Stromal cell of bone marrow (primary cell): Measurements from ENCODE around the gene FUT9.

Experiments used
- DNase-seq: peaks from one replicate; pipeline ENCODE4 v3.0.0-alpha.2; 2012; ENCODE audit warnings: low read depth

The FUT9 gene

DNA sequence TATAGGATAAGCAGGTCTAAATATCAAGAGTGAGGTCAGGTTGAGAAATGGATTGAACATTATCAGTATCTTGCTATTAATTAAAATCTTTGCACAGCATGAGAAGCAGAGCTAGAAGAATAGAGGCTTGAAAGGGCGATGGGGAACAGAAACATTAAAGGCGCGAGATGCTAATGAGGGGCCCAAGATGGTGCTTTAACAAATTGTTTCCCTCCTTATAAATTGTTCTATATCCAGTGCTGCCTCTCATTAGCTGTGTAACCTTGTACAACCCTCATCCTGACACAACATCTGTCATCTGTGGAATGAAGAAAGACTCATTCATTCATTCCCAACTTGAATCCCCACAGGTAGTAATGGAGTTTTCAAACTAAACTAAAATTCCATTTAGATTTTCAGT, 57.8 kb downstream of the FUT9 start:
- DNase-seq, result no peak

DNA sequence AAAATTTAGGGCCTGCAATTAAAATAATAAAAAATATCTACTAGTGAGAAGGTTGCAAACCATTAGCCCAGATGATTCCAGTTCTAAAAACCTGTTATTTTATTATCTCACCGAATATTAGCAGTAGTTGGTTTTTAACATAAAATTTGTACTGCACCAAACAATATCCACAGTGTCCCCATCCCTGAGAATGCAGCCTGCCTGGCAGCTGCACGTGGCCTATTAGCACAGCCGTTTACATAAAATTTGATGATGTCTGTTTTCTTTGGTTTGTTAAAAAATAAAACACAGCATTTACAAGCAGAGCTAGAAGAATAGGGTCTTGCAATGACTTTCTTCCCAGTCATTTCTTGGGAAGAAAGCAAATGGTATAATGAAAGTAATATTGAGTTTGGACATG, 58.2 kb downstream of the FUT9 start:
- DNase-seq, result no peak

DNA sequence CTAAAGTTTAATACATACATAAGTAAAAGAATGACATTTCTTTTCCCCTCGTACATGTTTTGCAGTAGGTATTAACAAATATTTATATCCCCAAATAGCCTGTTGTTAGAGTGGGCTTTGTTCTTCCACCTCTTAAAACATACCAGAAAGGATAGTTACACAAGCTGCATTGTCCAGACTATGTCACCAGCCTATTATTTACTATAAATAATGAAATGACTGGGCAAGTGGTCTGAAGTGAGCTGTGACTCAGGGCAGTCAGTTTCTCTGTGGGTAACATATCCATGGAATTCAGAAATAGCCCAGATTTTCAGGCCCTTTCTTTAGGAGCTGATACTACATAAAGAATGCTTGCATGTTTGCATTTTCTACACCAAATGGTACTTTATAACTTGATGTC, 60.1 kb downstream of the FUT9 start:
- DNase-seq, result no peak

DNA sequence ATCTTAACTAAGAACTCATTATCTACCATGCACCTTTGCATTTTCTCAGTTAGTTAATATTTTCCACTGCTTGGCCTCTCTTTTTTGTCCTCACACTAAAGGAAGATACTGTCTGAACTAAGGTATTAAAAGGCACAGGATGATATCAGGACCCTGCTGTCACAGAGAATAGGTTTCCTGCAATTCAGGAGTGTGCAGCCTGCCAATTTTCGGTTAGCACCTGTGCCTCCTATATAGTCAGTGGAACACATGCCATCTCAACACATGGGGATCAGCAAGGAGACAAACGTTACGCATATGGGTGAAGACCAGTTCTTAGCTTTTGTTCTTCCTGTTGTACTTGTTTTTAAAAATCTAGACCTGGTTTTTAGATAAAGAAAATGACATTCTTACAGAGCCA, 71.0 kb downstream of the FUT9 start:
- no peak for DNase-seq

DNA sequence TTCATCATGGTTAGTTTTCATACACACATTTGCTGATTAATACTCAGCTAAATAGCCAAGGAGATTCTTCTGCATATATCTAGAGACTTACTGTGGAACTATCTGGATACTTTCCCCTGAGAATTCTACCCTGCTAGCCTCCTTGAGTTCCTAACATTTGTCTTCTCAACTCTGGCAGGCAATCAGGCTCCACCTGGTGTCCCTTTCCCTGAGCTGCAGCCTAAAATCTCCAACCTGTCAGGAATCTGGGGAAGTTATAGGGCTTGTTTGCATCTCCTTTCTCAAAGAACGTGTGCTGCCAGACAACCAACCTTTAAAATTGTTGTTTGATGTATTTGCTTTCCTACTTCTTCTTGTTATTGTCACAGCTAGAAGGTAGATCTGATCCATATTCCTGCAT, 73.4 kb downstream of the FUT9 start:
- DNase-seq, result no peak

DNA sequence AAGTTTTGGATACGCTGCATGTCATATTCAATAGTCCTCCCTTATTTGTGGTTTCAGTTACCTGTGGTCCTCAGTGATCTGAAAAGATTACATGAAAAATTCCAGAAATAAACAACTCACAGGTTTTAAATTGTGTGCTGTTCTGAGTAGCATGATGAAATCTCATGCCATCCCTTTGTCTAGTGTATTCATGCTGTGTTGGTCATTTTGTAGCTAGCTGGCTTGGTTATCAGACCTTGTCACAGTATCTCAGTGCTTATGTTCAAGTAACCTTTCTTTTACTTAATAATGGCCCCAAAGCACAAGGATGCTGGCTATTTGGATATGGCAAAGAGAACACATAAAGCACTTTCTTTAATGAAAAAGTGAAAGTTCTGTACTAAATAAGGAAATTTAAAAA, 78.3 kb downstream of the FUT9 start:
- DNase-seq, result no peak

DNA sequence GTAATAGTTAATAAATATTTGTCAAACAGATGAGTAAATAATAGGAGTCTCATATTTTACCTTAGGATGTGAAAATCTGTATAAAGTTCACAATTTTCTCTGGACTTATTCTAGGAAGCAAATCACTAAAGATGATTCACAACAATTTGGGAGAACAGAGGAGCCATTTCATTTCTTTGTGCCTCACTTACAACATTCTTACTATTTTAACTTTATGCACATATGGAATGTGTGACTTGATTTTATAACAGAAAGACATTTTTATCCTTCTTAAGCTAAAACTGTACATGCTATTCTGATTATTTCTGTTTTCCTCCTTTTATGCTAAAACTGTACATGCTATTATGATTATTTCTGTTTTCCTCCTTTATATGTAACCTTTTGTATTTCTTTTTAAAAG, 83.3 kb downstream of the FUT9 start:
- DNase-seq, result no peak

DNA sequence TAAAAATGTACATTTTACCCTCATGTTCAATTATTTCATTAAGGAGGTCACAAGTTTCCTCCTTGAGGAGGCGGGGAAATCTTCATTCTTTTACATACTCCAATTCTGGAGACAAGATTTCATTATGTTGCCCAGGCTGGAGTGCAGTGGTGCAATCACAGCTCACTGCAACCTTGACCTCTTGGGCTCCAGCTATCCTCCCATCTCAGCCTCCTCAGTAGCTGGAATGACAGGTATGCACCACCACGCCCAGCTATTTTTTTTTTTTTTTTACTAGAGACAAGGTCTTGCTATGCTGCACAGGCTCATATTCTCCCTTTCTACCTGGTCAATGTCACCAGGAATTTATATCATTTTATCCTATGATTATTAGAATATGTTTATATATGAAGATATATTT, 85.8 kb downstream of the FUT9 start:
- DNase-seq, result no peak

DNA sequence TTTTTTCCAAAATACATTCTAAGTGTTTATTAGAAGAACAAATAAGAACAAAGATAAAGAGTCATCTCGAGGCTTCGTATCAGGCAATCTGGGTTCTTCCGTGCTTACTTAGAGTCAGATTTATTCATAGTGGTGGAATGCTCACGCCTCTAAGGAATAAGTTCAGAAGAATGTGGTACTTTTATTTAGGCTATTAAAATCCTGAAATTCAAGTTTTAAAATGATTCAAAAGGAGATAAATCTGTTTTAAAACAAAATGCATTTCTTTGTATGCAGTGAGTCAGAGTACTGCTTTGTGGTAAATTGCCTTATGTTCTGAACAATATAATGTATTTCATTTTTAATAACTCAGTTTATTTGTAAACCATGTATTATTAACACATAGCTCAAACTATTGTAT, 89.1 kb downstream of the FUT9 start:
- no peak for DNase-seq

DNA sequence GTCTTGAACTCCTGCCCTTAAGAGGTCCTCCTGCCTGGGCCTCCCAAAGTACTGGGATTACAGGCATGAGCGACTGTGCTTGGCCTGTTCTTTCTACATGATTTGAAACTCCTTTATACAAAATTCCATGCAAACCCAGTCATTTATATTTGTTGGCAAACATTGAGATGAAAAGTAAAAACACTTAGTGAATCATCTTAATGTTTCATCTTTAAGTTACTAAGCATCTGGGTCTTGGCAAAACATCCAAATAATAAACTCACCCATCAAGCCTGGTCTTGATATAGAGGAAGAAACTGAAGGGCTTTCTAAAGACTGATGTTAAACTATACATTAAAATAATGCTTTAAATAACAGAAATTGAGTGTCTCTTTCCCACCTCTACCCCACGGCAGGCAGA, 95.1 kb downstream of the FUT9 start:
- no peak for DNase-seq

DNA sequence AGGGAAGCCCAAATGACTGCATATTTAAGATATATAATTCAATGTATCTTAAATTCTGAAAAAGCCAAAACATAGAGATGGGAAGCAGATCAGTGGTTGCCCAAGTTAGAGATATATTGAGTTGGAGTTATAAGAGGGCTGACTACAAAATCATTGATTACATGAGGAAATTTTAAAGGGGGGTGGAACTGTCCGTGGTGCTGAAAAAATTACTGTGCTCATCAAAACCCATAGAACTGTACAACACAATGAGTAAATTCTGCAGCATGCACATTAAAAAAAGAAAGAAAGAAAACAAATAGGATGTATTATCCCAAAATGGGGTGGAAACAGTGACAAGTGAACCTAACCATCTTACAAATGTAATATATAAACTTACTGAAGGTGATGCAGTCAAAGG, 100.9 kb downstream of the FUT9 start:
- DNase-seq, result no peak

DNA sequence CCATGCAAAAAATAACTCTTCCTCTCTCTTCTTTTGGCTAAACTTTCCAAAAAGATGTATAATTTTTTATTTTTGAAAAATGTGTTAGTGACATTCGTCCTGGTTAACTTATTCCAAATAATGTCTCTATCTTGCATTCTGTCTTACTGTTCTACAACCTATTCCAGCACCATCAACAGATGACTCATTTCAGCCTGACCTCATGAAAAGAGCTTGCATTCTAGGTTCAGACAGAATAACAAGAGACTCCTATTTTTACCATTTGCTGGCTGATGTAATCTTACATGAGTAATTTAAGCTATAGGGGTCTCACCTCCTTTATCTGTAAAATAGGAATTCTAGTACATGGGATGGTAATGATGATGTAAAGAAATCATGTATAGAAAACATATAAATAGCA, 109.0 kb downstream of the FUT9 start:
- no peak for DNase-seq

DNA sequence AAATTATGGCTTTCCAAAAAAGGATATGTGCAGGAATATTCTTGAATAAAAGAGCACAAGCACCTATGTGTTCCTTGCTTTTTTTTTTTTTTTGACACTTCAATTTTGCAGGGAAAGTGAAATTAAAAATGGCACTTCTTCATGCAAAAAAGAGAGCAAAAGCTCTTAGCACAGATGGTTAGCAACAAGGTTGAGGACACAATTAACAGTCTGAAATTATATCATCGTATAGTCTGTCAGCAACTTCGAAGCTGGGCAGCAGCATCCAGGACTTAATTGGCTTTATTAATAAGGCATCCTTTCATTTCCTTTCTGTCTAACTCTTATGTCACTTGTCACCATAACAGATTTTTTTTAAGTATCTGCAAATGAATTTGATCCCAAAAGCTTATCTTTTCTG, 122.6 kb downstream of the FUT9 start:
- no peak for DNase-seq

DNA sequence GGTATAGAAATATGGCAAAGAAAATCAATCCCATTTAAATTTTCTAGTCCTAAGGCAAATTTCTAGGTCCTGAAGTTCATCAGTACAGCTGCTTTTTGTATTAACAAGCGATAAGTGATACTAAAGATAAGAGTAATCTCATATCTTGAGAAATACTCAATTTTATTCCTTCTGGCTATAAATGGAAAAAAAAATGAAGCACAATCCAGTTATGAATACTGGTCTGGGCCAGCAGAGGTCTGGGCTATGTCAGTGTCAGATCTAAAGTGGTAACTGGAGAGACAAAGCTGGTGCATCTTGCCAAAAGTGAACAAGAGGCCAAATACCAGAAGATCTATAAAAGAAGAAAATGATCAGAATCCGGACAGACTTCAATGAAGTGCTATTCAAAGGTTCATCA, 126.4 kb downstream of the FUT9 start:
- no peak for DNase-seq

DNA sequence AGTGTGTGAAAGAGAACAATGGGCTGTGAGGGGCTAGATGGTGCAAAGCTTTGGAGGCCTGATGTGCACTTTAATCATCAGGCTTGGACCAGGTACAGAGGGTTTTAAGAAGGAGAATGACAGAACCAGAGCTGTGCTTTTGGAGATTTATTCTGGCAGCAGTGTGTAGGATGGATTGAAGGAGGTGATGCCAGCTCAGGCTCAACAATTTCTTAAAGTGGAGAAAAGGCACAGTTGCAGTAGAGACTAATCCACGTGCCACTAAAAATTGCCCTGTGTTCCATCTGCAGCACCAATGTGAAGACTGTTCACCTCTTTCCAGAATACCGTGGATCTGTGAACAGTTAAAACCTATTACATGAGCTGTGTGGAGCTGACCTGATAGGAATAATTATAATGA, 134.7 kb downstream of the FUT9 start:
- DNase-seq, result no peak

DNA sequence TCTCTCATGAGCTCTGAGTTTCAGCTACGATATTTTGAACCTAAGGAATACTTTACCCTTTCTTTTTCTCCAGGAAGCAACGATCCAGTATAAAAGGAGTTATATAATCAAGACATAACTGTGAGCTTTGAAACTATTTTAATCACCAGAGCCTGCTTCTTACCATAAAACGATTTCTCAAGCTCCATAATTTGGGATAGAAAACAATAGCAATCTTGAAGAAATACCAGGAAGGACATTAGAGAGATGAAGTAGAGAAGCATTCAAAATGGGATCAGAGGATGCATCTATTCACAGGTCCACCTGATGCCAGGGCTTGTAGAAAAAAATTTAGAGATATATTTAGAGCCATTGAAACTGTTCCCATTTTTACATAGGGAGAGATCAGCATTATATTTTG, 135.9 kb downstream of the FUT9 start:
- no peak for DNase-seq

DNA sequence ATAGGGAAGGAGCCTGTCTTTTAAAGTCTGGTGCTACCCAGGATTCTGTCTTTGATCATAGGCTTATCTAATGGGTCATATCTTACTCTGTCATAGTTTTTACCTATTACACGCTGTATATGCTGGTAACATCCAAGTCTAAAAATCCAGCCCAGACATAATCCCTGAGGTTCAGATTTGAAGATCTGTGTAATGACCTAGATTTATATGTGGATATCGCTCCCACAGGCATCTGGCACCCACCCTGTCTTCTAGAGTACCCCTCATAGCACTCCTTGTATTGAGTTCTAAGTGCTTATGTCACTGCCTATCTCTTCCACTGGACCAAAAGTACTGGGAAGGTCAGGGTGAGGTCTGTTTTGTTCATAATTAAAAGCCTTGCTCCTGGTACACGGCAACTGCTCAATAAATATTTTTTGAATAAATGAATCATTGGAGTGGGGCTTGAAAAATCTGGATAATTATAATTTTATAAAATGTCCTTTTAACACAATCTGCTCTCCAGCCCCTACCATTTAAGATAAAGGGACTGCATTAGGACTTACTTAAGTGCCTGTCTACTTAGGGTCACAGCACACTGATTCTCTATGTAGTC, 136.4 kb downstream of the FUT9 start:
- no peak for DNase-seq

DNA sequence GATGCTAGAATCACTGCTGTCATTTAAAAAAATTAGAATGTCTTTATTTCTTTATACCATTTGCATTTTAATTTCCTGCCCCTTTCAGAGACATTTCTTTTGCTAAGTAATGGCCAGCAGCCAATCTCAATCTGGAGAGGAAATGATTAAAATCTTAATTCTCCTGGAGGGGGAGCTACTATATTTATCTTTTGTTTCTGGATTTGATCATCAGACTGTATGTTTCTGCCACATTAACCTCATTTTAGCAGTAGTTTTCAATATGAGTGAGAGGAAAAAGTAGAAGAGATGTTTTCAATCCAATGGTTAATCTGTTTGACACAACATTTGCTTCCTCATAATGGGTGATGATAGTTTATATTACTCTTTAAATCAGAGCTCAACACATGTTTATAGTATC, 138.0 kb downstream of the FUT9 start:
- DNase-seq, result no peak

DNA sequence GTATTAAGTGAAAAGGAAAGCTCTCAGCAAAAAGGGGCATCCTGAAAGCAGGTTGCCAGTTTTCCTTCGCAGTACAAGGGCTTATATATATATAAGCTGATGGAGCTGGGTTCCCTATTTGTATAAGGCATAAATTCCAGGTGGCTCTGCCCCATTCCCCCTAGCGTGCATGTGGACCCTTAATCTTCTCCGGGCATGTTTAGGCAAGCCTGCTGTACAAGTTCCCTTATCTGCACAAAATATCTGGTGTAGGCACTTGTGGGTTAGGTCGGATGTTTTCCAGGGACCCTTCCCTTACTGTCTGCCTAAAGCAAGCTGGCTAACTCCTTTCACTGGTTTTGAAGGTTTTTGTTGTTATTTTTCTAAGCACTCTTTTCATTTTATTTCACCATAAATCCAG, 140.7 kb downstream of the FUT9 start:
- DNase-seq, result no peak

DNA sequence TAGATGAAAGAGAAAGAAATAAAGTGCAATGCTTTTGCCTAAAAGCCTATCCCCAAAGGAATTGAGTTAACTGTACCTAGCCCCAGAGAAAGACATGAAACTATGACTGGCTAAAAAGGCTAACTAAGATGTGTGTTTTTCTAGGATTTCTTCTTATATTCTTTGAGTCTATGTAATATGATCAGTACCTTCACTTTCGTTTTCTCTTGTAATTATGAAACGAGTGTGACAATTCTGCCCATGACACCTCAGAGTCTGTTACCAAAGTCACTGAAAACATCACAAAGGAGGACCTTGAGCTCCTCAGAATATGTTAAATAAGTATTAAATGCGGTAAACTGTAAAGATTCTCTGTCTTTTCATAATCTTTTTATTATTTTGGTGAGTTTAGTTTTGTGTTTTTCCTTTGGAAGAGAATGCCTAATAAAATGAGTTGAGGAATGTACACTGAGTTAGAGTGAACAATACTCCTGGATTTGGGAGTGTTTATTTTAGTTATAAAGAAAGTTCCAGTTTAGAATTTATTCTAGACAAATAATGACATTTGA, 141.3 kb downstream of the FUT9 start:
- DNase-seq, result no peak

DNA sequence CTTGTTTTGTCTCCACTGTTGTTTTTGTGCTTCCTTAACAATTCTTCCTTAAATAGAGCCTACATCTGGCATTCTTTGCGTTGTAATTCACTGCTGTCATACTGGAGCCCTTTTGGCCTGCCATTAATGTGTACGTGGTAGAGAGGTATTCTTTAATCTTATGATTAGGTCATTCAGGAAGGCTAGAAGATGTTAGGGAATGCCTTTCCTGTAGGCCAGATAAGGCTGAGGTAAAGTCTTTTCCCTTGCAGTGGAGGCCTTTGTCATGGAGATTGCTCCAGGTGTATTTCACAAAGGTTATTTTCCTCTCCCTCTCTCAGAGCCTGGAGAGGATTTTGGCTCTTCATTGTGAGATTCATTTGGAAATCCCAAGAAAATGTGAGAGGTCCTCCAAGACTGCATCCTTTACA, 146.9 kb downstream of the FUT9 start:
- no peak for DNase-seq

DNA sequence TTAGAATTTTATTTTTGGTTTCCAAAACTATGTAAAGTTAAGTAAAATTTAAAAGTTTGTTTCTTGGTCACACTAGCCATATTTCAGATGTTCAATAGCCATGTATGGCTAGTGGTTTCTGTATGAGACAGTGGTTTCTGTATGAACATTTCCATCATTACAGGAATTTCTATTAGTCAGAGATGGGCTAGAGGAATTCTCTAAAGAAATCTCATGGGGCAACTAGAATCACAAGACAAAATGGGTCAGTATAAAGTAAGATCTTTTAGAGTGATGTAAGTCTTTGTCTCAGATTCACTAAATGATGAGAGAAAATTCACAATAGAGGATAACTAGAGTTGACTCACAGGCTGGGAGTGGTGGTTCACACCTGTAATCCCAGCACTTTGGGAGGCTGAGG, 149.0 kb downstream of the FUT9 start:
- no peak for DNase-seq

DNA sequence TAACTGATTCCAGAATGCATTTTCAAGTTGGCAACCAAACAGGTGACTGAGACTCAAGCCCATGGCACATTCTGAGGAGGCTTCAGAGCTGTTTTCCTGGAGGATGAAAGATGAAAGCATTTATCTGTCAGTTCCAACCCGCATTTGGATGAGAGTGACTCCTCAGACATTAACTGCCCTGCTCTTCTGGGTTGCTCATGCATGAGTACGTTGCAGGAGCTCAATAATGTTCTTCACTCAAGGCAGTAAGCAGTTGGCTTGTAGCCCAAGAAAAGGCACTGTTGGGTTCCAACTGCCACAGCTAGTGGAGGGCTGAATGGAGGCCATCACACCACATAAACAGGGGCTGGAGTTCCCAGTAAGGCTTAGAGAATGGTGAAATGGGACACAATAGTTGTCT, 155.3 kb downstream of the FUT9 start:
- DNase-seq, result no peak

DNA sequence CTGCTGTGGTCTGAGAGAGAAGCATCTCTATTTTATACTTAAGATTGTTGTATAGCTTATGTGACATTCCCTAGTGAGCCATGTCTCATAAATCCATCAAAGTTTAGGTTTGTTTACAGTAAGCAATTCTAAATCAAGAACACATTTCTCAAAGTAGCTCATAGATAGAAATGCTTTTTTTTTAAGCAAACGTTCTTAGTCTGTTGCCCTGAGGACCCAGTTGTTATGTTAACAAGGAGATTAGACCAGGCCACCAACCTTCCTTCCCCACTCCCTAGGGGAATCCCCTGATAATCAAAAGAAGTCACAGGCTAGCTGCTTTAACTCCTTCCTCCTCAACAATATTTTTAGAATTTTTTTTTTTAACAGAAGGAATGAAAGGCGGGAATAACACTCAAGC, 169.0 kb downstream of the FUT9 start:
- no peak for DNase-seq

DNA sequence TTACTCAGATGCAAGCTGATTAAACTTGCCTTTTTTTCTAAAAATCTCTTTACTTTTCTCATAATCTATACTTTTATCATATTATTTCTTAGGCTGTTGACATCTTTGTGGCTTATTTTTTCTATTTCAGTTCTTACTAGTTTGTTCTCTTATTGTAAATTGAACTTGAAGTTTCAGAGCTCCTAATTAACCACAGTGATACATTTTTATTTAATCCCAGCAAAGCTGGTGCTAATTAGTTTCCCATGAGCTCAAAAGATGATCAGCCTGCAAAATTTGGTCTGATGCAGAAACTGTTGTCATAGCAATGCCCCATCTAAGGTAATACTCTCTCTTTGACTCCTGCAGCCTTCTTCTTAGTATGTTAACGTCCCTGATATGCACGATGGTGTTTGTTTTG, 170.3 kb downstream of the FUT9 start:
- no peak for DNase-seq
